HG02885 (cell line): ENCODE data around the gene SRPK2.
A peak's percentile ranks its signal among the peaks of the same experiment; 100 is the strongest.
"Not testable (repeated sequence)": the region's sequence is repeated elsewhere in the genome, so short reads cannot be mapped to it uniquely, and the experiment has no call there.

Experiments used
- ATAC-seq: cut with Tn5 transposase; IDR thresholded peaks from one replicate; pipeline ENCODE4 v1.9.1; 2021; ENCODE audit warnings: mild to moderate bottlenecking; ENCODE audit not compliant: unreplicated experiment, poor library complexity

SRPK2 gene

GRCh38 chr7:105202616-105203015, 186.1 kb downstream of the SRPK2 start:
- no peak for ATAC-seq

DNA sequence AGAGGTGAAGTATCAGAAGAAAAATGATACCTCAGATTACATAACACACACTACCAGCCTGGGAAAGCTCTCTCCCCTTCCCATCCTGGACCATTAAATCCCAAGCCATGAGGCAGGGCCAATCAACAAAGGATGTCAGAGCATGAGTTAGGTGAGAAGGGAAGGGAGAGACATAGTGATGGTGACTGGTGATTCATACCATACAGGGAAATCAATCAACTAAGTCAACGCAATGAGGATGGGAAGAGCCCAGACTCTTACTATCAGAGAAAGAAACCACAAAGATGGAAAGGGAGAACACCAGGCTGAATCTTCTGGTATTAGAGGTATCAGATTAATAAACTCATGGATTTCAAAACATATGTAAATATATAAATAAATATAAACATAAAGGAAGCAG, 189.3 kb downstream of the SRPK2 start:
- no peak for ATAC-seq

GRCh38 chr7:105198223-105198622, 190.5 kb downstream of the SRPK2 start:
- no peak for ATAC-seq

DNA sequence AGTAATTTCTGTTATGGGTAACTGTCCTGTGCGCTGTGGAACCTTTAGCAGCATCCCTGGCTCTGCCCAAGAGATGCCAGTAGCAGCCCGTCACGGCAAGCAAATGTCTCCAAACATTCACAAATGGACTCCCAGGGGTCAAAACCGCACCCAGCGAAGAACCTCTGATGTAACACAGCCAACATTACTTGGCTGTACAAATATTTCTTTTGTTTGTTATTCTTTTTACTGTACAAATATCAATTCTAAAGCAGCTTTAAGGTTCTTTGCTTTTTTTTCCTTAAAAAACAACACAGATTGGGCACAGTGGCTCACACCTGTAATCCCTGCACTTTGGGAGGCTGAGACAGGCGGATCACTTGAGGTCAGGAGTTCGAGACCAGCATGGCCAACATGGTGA, 192.2 kb downstream of the SRPK2 start:
- no peak for ATAC-seq

DNA sequence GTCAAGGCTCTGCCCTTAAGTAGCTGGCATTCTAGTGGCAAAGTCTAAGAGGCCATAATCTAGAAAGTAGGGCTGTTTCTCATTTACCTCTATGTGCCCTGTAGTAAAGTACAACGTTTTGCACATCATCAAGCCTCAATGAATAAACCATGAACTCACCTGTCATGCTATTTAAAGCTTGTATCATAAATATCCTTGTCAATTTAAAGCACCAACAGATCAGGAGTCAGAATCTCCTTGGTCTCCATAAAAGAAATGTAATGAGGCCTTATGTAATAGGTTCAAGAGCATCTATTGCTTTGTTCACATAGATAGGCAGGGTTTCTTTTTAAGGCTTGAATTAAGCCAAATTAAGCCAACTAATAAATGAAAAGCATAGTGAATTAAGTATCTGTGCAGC, 192.8 kb downstream of the SRPK2 start:
- no peak for ATAC-seq

DNA sequence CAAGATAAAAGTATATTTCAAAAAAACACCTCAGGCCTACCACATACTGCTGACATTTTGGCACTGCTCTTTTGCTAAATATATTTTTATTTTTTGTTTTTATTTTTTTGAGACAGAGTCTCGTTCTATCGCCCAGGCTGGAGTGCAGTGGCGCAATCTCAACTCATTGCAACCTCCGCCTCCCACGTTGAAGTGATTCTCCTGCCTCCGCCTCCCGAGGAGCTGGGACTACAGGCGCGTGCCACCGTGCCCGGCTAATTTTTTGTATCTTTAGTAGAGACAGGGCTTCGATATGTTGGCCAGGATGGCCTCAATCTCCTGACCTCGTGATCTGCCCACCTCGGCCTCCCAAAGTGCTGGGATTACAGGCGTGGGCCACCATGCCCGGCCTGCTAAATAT, 193.8 kb downstream of the SRPK2 start:
- not testable (repeated sequence) for ATAC-seq

DNA sequence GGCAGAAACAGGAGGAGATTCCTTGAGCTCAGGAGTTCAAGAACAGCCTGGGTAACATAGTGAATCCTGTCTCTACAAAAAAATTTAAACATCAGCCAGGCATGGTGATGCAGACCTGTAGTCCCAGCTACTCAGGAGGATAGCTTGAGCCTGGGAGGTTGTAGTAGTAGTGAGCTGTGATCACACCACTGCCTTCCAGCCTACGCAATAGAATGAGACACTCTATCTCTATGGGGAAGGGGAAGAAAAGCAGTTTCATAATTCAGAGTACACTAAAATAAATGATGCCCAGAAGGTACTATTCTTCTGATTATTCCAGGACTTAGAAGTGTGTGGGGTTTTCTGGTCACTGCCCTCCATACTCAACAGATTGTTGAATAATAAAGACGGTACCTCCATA, 197.4 kb downstream of the SRPK2 start:
- no peak for ATAC-seq

DNA sequence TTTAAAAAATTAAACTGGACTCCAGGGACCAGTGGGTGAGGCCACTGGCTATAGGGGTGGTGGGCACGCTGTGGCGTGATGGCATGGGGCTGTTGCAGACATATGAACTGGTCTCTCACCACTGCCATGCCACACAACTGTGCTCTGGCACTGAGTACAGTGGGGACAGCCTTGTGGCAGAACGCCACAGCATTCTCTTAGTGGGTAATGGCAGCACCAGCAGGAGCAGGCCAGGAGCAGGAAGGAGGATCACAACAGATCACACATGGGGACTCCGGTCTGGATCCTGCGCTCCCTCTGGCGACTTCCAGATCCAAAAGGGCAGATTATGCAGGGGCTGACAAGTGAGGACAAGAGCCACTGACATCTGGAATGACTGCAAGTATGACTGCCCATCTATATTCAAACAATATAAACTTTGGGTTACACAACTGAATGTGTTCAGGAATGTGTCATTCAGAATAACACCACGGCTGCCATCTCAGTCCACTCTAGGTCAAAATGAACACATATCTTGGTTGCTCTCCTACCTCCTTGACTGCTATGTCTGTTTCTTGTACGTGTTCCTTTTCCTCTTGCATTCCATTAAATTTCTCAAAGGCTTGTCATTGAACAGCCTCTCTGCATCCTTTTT, 198.7 kb downstream of the SRPK2 start:
- ATAC-seq, result no peak

- no peak for ATAC-seq
These were observed 200.5 kb downstream of the SRPK2 start for GRCh38 chr7:105188201-105188600.

DNA sequence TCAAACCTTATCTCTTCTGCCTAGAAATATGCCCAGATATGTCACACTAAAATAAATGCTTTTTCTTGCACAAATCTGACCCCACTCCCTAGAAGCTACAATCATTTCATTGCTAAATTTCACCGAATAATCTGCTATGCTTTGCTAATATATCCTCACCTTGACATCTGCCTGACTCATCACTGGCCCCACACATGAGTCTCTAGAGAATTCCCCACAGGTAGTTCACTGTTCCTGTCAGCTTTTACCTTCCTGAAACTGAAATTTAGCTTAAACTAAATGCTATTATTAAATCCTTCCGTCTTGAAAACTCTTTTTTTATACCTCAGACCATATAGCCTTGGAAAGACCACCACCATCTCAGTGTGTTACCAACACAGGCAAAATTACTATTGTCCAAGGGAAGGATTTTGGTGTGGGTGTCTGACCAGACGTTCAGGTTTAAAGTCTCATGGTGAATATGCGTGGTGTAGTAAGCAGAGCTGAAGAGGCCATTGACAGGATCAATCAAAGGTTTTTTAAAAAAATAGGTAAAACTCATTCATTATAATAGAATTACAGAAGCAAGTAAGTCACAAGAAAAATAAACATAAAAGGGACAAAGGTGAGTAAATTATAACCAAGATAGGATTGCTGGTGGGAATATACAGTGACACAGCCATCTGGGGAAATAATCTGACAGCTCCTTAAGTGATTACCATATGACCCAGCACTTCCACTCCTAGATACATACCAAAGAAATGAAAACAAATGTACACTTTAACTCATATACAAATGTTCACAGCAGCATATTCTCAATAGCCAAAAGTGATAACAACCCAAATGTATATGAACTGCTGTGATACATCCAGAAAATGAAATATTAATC, 201.2 kb downstream of the SRPK2 start:
- peak; percentile 68 for ATAC-seq

GRCh38 chr7:105185290-105186010, 203.3 kb downstream of the SRPK2 start:
- no peak for ATAC-seq

DNA sequence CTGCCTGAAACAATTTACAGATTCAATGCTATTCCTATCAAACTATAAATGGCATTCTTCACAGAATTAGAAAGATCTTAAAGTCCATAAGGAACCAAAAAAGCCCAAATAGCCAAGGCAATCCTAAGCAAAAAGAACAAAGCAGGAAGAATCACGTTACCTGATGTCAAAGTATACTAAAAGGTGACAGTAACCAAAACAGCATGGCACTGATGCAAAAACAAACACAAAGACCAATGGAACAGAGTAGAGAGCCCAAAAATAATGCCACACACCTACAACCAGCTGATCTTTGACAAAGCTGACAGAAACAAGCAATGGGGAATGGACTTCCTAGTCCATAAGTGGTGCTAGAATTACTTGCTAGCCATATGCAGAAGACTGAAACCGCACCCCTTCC, 208.7 kb downstream of the SRPK2 start:
- ATAC-seq, result no peak

GRCh38 chr7:105178928-105179541, 209.7 kb downstream of the SRPK2 start:
- no peak for ATAC-seq

DNA sequence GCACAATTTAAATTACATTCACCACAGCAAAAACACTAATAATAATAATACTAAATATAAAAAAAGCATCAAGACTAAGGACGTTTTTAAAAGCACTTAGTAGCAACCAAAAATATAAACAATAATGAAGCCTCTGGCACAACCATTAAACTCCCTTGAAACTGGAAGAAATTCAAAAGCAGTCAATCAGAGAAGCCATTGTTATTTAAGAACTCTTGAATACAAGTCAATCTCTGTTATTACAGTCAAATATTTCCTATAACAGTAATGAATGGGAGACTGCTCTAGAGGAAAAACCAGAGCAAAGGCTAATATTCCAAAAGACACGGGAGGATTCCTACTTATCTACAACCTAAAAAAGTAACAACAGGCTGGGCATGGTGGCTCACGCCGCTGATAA, 210.5 kb downstream of the SRPK2 start:
- no peak for ATAC-seq

DNA sequence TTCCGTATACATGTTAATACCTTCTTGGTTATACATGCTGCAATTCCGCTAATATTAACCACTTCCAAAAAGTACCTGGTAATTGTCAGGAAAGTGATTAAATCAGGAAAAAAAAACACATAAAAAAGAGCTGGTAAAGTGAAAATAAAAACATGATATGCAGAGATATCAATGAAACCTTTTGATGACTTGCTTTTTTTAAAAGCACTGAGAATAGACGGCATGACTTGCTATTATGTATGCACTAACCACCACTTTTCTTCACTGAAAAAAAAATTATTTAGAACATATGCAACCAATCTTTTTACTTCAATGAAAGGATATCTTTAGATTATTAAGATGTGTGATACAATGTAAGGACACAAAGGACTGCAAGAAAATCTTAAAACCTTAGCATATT, 211.7 kb downstream of the SRPK2 start:
- ATAC-seq, result no peak

DNA sequence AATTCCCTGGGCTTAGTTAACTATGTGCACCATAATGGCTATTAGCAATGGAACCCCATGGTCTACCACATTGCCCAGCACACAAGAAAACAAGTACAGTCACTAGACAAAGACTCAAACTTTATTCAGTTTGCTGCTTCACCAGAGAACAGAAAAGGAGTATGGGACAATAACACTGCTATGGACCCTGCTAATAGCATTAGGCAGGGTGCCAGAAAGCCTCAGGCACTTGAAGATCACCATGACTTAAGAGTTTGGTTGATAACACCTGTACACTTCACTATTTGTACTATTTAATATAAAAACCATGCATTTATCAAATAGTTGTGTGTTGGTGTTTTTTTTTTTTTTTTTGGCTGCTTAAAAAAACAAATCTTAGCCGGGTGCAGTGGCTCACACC, 215.1 kb downstream of the SRPK2 start:
- no peak for ATAC-seq

GRCh38 chr7:105164751-105165150, 224.0 kb downstream of the SRPK2 start:
- ATAC-seq, result no peak

DNA sequence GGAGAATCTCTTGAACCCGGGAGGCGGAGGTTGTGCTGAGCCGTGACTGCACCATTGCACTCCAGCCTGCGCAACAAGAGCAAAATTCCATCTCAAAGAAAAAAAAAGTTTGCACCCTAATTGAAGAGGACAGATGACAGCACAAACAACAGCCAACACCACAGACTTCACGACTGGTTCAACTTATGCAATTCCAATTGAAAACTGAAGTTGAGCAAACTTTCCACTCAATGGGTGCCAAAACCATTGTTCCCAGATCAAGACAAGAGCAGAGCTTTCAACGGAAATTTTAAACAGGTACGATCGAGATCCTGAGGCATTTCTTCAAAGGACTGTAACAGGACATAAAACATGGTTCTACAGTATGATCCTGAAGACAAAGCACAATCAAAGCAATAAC, 225.0 kb downstream of the SRPK2 start:
- no peak for ATAC-seq

DNA sequence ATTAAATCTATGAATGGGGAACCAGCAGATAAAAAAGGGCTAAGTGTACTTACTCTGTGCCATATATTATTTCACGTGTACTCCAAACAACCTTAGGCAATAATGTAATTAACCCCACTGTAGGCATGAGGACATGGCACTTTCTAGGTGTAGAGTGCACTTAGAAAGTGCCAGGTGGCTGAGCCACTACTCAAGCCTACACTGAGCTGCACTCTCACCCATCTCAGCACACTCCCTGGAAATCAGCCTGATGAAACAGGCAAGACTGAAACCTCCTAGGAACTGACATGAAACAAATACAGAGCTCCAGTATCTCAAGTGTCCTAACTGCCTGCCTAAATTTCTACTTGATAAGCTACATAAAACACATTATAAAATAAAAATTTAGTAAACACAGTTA, 227.4 kb downstream of the SRPK2 start:
- ATAC-seq, result no peak

DNA sequence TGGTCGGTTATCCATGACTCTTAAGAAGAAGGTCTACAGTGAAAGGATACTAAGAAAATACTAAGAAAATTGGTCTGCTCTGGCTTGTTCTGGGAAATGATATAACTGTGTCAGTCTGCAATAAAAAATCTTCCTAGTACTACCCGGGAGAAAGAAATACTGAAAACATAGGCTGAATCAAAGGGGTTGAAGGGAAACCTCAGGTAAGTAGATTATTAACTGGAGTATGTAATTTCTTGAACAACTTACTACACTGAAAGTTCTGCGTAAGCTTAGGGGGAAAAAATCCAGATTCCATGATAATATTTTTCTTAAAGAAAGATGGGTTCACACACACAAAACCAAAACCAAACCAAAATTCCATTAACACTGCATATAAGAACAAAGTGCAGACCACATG, 231.4 kb downstream of the SRPK2 start:
- no peak for ATAC-seq

GRCh38 chr7:105156731-105157130, 232.0 kb downstream of the SRPK2 start:
- no peak for ATAC-seq
